Ecto neural progenitor cell (in vitro differentiated cells): ENCODE data around the gene DOHH.
"Not testable (repeated sequence)": the region's sequence is repeated elsewhere in the genome, so short reads cannot be mapped to it uniquely, and the experiment has no call there.

ENCODE experiments used
- DNase-seq: peaks from one replicate; pipeline ENCODE4 v3.0.0-alpha.2; 2018; ENCODE audit warnings: low spot score

DOHH gene

DNA sequence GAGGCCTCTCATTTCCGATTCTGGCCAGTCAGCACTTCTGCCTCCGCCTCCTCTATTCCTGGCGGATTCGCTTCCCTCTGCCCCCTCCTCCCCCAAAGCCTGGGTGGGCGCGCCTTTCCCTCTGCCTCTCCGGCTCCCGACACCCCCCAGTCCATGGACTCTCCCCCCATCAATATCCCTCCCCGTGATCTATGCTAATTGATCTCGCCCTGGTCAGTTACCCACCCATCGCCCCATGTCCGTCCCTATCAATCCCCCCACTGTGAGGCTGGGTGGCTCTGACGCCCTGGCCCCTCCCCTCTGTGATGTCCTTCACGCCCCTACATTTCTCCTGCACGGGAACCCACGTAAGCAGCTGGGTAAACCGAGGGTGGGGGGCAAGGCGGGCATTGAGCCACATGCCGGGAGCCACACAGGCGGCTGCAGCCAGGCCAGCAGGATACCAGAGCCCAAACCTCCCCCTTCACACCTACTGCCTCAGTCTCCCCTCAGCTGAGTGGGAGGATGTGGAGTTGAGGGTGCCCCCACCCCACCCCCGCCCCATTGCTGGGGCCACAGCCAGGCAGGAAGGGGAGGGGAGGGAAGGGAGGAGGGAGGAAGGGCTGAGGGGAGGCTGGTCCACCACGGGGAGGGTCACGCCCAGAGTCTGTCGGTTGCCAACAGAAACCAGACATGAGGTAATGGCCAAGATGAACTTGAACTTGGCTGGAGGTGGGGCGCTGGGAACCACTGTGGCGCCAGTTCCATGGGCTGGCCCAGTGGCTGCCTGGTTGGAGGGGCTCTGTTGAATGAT, 41.2 kb downstream of the DOHH start:
- no peak for DNase-seq

DNA sequence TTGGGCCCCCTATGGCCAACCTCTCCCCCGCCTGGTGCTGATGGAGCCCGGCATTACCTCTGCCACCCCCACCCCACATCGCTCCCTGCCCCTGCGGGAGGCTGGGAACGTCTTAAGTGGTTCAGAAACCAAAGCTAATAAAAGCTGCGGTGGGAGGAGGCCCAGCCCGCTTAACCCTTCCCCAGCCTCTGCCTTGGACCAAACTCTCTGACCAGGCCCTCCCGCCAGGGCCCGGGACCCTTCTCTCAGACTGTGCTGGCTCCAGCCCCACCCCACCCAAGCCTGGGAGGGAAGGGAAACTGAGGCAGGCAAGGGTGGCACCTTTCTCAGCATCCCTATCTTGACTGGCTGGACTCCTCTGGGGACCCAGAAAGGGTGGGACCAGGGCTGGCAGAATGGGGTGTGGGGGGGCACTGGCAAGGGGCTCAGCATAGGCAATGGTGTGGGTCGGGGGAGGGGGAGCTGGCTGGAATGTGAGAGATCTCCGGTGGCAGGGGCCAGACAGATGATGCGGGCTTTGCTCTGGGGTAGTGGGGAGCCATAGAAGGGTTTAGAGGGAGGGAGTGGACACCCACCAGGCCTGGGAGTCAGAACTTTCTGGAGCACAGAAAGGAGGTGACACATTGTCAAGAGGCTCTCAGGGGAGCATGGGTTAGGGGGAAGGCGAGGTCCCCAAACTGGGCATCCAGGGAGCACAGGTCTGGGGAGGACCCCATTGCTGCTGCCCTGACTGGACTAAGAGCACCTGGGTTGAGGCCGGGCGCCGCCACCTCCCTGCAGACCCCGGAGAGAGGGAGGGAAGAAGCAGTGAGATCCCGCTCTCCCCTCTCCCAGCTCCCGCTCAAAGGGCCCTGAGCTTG, 42.0 kb downstream of the DOHH start:
- peak; percentile 56 for DNase-seq

DNA sequence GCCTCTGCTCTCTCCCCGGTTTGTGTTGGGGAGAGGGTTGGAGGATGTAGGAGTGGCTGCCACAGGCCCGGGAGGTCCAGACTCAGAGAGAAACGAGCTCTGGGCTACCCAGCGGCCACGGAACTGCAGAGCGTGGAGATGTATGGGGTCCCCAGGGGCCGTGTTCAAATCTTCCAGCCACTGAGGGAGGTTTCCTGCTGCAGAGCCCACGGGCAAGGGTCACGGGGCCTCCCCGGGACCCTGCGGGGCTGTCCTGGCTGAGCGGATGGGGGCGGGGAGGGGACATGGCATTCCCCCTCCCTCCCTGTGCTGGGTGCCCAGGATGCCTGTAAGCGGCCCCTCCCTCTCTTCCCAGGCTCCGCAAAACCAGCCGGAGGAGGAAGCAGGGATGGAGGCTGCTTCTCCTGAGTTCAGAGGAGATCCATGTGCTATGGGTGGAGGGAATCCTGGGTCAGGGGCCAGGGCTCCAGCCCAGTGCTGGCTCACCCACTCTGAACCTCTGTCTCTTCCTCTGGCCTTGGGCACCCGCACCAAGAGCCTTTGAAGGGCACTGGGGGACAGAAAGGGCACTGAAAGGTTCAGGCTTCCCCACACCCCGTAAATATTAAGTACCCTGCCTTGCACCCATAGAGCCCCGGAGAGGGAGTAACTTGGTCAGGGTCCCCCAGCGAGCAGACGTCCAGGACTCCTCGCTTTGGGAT, 42.8 kb downstream of the DOHH start:
- DNase-seq = peak; percentile 47

DNA sequence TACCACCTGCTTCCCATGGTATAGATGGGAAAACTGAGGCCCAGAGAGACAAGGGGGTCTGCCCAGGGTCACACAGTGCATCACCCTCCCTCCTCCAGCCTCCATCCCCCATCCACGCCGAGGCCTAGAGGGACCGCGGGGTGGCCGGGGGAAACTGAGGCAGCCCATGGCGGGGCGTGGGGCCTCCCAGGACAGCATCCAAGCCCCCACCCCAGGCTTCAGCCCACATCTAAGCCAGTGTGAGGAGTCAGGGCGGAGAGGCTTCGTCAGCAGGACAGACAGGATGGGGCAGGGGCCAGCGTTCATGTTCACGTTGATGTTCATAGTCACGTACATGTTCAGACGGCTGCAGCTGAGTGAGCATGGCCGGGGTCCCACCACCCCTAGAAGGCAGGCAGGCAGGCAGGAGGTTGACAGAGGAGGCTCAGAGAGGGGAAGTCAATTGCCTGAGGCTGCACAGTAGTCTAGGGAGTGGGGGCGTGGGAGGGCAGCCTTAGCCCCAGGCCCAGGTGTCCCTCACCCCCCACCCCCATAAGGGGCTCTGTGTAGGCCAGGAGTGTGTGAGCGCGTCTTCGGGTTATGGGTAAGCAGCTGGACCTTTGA, 43.4 kb downstream of the DOHH start:
- DNase-seq = peak; percentile 47

DNA sequence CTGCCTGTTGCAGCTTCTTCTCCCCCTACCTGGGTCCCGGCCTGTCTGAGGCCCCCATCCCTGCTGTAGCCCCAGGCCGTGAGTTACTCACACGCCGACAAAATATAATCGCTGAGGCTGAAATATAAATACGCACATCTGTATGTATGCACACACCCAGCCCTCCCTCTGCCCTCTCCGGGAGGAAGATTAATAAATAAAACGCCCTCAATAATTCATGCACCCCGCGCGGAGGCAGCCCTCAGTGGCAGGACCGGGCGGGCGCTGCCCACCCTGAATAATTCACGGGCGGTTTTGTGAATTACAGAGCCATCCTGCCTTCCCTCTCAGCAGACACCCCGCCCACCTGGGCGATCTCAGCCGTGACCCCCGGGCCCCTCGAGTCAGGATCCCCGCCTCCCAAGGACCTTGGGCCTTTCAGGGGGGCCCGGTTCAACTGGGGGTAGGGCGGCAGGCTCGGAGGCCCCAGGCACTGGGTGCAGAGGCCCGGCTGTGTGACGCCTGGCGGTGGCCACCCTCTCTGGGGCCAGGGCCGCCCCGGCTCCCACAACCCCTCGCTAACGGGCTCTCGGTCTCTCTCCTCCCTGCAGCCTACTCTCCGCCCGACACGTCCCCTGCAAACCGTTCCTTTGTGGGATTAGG, 44.4 kb downstream of the DOHH start:
- no peak for DNase-seq

DNA sequence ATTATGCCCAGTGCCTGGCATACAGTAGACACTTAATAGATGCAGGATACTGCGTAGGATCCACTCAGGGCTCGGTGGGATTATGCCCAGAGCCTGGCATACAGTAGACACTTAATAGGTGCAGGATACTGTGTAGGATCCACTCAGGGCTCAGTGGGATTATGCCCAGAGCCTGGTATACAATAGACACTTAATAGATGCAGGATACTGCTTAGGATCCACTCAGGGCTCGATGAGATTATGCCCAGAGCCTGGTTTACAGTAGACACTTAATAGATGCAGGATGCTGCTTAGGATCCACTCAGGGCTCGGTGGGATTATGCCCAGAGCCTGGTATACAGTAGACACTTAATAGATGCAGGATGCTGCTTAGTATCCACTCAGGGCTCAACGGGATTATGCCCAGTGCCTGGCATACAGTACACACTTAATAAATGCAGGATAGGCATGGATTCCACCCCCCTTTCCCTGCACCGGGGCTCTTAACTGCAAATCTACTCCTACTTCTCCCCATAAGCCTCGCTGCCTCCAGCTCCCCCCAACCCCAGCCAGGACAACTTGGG, 45.0 kb downstream of the DOHH start:
- no peak for DNase-seq

DNA sequence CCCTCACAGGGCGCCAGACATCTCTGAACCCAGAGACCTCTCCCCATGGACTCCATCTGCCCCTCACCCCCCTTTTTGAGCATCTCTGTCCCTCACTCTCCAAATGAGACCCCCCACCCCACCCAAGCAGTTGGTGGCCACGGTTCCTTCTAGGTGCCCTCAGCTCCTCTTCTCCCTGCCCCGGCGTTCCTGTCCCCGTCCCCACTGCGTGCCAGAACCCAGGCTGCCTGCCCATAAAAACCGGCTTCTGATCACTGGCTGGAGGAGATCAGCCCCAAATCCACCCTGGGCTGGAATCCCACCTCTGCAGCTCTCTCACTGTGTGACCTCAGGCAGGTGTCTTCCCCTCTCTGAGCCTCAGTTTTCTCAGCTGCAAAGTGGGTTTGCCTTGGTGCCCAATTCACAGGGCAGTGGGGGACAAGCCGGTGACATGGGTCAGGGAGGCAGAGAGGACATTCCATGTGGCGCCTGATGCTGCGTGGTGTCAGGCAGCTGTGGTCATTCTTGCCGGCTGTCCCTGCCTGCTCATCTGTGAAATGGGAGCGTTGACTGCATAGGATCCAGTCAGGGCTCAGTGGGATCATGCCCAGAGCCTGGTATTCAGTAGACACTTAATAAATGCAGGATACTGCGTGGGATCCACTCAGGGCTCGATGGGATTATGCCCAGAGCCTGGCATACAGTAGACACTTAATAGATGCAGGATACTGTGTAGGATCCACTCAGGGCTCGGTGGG, 45.6 kb downstream of the DOHH start:
- no peak for DNase-seq

DNA sequence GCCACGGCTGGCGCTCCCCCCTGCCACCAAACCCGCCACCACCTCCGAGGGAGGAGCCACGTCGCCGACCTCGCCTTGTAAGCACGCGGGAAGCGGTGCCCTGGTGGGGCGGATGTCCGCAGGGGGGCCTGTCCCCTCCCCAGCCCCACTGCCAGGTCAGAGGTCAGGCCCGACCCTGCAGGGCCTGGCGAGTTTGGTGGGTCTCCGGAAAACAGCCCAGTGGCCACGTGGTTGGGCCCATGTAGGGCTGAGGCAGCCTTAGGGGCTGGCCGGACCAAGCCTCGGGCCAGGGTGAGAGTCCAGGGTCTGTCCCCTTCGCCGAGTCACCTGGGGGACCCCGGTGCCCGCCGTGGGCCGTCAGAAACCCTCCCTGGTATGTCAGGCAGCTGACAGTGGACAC, 46.6 kb downstream of the DOHH start:
- no peak for DNase-seq

DNA sequence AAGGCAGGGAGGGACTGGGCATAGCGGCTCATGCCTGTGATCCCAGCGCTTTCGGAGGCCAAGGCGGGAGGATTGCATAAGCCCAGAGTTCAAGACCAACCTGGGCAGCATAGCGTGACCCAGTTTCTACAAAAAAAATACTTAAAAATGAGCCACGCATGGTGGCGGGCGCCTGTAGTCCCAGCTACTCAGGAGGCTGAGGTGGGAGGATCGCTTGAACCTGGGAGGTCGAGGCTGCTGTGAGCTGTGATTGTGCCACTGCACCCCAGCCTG, 47.6 kb downstream of the DOHH start:
- not testable (repeated sequence) for DNase-seq

DNA sequence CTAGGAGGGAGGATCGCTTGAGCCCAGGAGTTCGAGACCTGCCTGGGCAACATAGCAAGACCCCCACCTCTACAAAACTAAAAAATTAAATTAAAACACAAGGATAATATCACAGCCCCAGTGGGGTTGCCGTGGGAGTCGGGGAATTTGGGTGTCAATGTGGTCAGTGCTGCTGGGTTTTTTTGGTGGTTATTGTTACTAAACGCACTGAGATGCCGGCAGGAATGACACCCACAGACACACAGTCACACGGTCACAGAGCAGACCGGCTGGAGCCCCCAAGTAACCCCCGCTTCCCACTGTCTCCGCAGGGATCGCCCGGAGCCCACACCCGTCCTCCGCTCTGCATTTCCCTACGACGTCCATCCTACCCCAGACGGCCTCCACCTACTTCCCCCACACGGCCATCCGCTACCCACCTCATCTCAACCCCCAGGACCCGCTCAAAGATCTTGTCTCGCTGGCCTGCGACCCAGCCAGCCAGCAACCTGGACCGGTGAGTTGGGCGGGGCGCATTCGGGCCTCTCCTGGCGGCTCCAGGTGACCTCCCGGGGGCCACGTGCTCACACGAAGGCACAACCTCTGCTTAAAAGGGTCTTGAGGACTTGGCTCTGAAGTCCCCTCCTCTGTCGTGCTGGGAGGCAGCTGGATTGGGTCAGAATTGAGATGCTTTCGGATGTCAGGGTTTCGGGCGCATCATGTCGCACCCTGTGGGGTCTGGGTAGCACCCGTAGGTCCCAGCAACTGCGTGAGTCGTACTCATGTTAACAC, 48.1 kb downstream of the DOHH start:
- DNase-seq = no peak

DNA sequence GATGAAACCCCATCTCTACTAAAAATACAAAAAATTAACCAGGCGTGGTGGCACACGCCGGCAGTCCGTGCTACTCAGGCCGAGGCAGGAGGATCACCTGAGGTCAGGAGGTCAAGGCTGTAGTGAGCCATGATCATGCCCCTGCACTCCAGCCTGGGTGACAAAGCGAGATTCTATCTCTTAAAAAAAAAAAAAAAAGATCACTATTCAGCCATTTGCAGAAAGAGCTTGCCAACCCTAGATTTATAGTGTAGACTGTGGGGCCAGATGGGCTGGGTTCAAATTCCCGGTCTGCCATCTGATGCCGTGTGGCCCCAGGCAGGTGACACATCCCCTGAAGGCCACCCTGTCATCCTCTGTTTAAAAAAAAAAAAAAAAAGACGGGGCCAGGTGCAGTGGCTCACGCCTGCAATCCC, 49.0 kb downstream of the DOHH start:
- DNase-seq = no peak

DNA sequence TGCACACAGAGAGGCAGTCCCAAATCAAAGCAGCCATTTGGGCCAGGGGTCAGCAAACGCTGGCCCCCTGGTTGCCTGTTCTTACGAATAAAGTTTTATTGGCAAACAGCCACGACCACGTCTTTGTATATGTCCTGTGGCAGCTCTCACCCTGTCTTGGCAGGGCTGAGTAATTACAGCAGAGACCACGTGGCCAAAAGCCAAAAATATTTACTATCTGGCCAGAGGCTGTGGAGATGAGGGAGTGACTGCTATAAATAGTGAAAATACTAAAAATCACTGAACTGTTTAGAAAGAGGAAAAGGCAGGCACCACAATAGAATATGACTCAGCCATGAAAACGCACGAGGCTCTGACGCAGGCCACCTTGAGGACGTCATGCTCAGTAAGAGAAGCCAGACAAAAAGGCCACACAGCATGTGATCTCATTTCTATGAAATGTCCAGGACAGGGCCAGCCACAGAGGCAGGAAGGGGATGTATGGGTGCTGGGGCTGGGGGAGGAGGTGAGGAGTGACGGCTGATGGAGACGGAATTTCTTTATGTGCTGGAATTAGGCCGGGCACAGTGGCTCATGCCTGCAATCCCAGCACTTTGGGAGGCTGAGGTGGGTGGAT, 49.6 kb downstream of the DOHH start:
- no peak for DNase-seq

DNA sequence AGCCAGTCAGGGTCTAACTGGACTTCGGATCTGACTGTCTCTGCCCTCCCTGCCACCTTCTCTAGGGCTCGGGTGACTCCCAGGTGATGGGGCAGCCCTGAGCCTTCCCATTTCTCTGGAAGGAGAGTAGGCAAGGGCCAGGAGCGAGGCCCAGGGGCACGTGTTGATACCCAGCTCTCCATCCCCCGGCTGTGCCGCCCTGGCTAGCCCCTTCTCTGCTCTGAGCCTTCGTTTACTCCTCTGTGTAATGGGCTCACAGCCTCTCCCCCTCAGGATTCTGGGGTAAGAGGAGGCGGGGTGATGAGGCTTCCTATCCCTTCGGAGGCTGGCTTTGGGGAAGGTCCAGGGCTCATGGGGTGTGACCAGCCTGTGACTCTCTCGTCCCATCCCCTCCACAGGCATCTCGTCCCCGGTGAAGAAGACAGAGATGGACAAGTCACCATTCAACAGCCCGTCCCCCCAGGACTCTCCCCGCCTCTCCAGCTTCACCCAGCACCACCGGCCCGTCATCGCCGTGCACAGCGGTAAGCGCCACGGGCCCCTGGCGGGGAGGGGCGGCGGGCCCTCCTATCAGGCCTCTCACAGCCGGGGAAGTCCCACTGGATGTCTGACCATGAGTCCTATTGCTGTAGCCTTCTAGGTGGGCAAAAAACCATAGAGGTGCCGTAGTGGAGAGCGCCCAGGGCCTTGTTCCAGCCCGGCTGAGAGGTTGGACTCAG, 51.7 kb downstream of the DOHH start:
- DNase-seq = no peak

DNA sequence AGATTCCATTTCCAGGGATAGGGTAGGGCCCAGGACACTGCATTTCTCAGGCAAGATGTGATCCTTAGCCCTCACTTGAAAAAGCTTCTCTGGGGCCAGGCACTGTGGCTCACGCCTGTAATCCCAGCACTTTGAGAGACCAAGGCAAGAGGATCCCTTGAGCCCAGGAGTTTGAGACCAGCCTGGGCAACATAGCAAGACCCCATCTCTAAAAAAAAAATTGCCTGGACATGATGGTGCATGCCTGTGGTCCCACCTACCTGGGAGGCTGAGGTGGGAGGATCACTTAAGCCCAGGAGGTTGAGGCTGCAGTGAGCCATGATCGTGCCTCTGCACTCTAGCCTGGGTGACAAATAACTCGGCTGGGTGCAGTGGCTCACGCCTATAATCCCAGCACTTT, 53.8 kb downstream of the DOHH start:
- DNase-seq = not testable (repeated sequence)

DNA sequence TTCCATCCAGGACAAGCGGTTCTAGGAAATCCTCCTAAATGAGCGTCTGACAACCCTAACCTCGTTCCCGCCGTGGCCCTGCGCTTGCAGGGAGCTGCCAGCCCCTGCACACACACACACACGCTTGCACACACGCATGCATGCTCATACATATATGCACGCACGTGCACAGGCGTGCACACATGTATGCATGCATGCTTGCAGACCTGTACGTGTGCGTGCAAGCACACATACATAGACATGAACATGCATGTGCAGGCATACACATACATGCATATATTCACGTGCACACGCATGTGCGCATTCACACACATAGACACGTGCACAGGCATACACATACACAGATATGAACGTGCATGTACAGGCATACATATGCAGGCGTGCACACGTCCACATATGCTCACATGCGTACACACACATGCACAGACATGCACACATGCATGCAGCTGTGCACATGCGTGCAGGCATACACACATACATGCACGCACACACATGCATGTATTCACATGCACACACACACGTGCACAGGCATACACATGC, 55.7 kb downstream of the DOHH start:
- DNase-seq = no peak

DNA sequence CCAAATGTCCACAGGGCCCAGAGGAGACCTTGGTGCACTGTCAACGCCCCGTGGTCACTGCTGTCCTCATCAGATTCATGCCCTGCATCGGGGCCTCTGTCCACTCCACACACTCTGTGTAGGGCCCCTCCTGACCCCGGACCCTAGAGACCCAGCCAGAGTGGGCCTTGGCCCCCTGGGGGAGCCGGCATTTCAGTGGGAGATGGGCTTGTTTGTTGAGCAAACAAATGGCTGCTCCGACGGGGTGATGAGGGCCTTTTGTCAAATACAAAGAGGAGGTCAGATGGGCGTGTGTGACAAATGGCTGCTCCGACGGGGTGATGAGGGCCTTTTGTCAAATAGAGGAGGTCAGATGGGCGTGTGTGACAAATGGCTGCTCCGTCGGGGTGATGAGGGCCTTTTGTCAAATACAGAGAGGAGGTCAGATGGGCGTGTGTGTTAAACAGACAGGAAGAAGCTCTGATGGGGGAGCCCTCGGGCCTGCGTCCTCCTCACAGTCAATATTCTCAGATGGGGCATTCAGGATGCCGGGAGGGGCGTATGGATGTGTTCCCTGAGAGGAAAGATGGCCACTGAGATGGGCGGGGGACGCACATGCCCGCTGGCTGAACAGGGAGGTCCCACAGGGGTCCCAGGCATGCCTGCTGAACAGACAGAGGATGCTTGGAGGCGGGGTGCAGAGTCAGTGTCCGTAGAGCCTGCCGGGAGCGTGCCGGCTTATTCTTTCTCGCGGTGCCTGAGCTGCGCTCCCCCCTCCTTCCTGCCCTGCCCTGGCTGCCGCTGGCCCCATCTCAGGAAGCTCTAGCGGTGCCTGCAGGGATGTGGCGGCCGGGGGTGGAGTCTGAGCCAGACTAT, 56.4 kb downstream of the DOHH start:
- peak; percentile 92 for DNase-seq

DNA sequence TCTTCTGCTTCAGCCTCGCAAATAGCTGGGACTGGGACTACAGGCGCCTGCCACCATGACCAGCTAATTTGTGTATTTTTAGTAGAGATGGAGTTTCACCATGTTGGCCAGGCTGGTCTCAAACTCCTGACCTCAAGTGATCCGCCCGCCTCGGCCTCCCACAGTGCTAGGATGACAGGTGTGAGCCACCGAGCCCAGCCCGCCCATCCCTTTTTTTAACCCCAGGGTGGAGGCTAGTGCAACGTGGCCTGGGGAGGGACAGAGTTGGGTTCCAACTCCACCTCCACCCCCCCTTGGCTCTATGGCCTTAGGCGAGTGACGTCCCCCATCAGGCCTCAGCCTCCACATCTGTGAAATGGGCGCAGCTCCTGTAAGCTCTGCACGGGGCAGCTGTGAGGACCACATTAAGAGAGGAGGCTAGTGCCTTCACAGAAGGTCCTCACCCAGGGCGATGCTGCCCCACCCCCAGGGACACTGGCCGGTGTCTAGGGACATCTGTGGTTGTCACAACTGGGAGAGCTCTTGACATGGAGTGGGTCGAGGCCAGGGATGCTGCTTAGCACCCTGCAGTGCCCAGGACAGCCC, 57.9 kb downstream of the DOHH start:
- no peak for DNase-seq

DNA sequence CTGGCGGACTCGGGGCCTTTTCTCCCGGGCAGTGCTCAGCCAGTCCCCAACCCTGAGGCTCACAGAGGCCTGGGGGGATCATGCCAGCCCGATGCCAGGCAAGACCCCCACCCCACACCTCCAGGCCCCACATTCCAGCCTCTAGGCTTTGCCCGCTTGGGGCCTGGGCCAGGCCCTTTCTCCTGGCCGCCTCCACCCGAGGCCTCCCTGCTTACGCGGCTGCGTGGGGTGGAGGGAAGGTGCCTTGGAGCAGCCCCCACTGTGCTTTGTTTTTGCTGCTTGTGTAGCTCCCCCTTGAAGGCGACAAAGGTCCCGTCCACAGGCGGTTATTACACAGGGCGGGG, 58.5 kb downstream of the DOHH start:
- DNase-seq = no peak
